Lower leg skin (tissue), 4 donors: ENCODE results near the gene ADCYAP1. TPM values are rescaled to one million over a fixed set of nuclear protein-coding genes. Genes with fewer than 3 reads are reported as not detected.

ENCODE experiments used
- DNase-seq, 2 donors: peaks; one replicate each; pipeline ENCODE4 v3.0.0-alpha.2; 2019; ENCODE audit warnings: low spot score in 2 of 2
- H3K4me3 ChIP-seq: fragments of 200-600 bp; sonication (generic); 2 replicates; pipeline ENCODE4 v1.5.1; 2017; ENCODE audit warnings: mild to moderate bottlenecking, low read depth; ENCODE audit not compliant: poor library complexity, severe bottlenecking
- POLR2A ChIP-seq, 2 donors: fragments of 450-650 bp; IDR thresholded peaks; one replicate each; pipeline ENCODE4 v1.6.1; 2016 to 2017; ENCODE audit warnings: antibody characterized with exemption in 2 of 2, mild to moderate bottlenecking in 1 of 2, moderate library complexity in 1 of 2
- WGBS, 2 donors: methylation state at CpG; one replicate each; pipeline ENCODE4 v1.1.5; 2018; 5-methylcytosine and 5-hydroxymethylcytosine counted together
- intact Hi-C: fragments of 100-400 bp; cut with DNase I; formaldehyde crosslinking; loops from one replicate; pipeline ENCODE4 v1.15.0; 2023; ENCODE audit warnings: low total_unique reads
- total RNA-seq, 4 donors: library from RNA; depleted of rRNA; stranded (reverse); fragments of >200 nt; gene quantifications; one replicate each; pipeline ENCODE4 v1.1.0, GENCODE V29; 2016
- TF ChIP-seq, protein P1 (sequence below), 3 donors: fragments of 450-650 bp; IDR thresholded peaks; one replicate each; pipeline ENCODE4 v1.5.1; 2016; ENCODE audit warnings: antibody characterized with exemption in 3 of 3, mild to moderate bottlenecking in 3 of 3, moderate library complexity in 2 of 3

Gene ADCYAP1
- total RNA-seq, 4 donors from 2014 or later = 0.12 TPM; not detected in 3

GRCh38 chr18:926946-927345 is 22.3 kb downstream of the ADCYAP1 start:
- H3K4me3 ChIP-seq = no peak overlapping the region
- TF ChIP-seq POLR2A (IDR thresholded peaks at IDR 0.05) = no peak
- TF ChIP-seq, protein P1, sequence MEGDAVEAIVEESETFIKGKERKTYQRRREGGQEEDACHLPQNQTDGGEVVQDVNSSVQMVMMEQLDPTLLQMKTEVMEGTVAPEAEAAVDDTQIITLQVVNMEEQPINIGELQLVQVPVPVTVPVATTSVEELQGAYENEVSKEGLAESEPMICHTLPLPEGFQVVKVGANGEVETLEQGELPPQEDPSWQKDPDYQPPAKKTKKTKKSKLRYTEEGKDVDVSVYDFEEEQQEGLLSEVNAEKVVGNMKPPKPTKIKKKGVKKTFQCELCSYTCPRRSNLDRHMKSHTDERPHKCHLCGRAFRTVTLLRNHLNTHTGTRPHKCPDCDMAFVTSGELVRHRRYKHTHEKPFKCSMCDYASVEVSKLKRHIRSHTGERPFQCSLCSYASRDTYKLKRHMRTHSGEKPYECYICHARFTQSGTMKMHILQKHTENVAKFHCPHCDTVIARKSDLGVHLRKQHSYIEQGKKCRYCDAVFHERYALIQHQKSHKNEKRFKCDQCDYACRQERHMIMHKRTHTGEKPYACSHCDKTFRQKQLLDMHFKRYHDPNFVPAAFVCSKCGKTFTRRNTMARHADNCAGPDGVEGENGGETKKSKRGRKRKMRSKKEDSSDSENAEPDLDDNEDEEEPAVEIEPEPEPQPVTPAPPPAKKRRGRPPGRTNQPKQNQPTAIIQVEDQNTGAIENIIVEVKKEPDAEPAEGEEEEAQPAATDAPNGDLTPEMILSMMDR (IDR thresholded peaks at IDR 0.05) = no peak
- intact Hi-C loops = no loop called here
- no peak for DNase-seq
- WGBS, 2 donors = 41 to 57% methylated on average over 1 of the region's 1 CpG

GRCh38 chr18:933082-933481 is 28.4 kb downstream of the ADCYAP1 start:
- no peak for TF ChIP-seq POLR2A (IDR thresholded peaks at IDR 0.05)
- TF ChIP-seq, protein P1 (IDR thresholded peaks at IDR 0.05) = no peak
- intact Hi-C loops = no loop called here
- DNase-seq = no peak
- H3K4me3 ChIP-seq = no peak overlapping the region
- WGBS, 2 donors = 51 to 60% methylated on average over 2 of the region's 2 CpGs

DNA sequence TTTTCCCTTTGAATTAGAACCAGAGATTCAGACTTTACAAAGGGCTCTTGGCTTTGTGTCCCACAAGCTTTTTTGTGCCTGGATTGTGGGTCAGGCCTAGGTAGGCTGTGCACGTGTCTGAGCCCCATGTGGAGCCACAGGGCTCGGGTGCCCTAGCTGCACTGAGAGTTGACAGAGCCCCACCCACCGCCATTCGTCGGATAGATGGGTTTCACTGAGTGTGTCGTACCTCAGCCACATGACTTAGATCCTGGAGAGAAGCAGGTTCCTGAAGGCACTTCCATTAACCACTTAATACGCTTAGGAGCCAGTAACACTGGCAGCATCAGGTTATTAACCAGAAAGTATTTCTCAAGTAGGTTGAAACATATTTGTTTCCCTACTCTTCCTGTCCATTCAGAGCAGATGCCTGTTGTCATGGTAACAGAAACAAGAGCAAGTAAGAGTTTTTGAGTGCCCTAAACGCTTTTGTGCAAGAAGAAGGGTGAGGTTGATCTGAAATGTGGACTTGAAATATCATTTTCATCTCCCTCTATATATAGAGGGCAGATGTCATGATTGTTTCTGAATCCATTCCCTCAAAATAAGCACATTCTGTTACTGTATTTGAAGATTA is 30.0 kb downstream of the ADCYAP1 start:
- TF ChIP-seq POLR2A (IDR thresholded peaks at IDR 0.05) = no peak
- TF ChIP-seq, protein P1 (IDR thresholded peaks at IDR 0.05) = no peak
- no peak for DNase-seq
- intact Hi-C loops = no loop called here
- 59 to 60% methylated on average over 8 of the region's 8 CpGs for WGBS, 2 donors
- no peak overlapping the region for H3K4me3 ChIP-seq

GRCh38 chr18:936941-937340 is 32.3 kb downstream of the ADCYAP1 start:
- DNase-seq = no peak
- intact Hi-C loops = no loop called here
- WGBS, 2 donors = 37 to 56% methylated on average over 6 of the region's 6 CpGs
- no peak for TF ChIP-seq POLR2A (IDR thresholded peaks at IDR 0.05)
- TF ChIP-seq, protein P1 (IDR thresholded peaks at IDR 0.05) = no peak
- H3K4me3 ChIP-seq = no peak overlapping the region

DNA sequence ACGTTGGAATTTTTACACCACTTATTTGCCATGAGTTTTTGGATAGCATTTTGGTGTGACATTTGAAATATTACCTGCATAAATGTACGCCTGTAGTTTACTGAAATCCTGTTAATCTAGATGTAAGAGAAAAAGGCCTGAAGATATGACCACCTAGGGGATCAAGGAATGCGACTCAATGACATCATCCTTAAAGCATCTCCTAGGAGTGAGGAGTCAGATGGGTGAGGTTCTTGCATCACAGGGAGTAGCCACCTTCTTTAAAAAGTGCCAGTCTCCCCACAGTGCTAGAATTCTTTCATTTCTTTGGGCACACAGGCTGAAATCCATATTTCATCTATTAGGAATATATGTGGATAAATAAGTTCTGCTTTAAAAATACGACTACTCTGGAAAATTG is 34.5 kb downstream of the ADCYAP1 start:
- WGBS, 2 donors = 34 to 36% methylated on average over 4 of the region's 4 CpGs
- no peak overlapping the region for H3K4me3 ChIP-seq
- no peak for DNase-seq
- TF ChIP-seq, protein P1 (IDR thresholded peaks at IDR 0.05) = no peak
- TF ChIP-seq POLR2A (IDR thresholded peaks at IDR 0.05) = no peak
- intact Hi-C loops = no loop called here

DNA sequence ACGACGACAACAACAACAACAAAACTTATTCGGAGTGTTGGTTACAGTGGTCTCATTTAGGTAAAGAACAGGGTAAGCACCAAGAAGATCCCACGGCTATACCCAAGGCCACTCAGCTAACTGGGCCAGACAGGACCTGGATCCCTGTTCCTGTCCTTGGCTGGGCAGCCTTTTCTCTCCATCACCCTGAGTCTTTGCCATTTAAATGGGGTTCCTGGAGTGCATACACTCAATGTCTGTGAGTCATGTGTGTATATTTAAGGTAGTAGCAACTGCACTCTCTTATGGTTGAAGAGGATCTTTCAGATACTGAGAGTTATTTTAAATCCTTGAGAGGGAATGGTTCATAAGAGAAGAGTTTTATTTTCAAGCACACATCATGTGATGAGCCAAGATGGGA is 35.3 kb downstream of the ADCYAP1 start:
- H3K4me3 ChIP-seq = no peak overlapping the region
- no peak for TF ChIP-seq POLR2A (IDR thresholded peaks at IDR 0.05)
- TF ChIP-seq, protein P1 (IDR thresholded peaks at IDR 0.05) = no peak
- no peak for DNase-seq
- 83 to 90% methylated on average over 4 of the region's 4 CpGs for WGBS, 2 donors
- intact Hi-C loops = no loop called here
